ENCODE results near the gene CYFIP1.

- no peak for TF ChIP-seq REST (IDR thresholded peaks at IDR 0.05; ENCODE audit: low read depth)
- no peak for TF ChIP-seq YY1 (IDR thresholded peaks at IDR 0.05; ENCODE audit: low read depth)
- TF ChIP-seq MAX (IDR thresholded peaks at IDR 0.05) = no peak
- TF ChIP-seq EP300 (IDR thresholded peaks at IDR 0.05; ENCODE audit: borderline replicate concordance) = no peak
- TF ChIP-seq TAF1 (IDR thresholded peaks at IDR 0.05; ENCODE audit: low read depth) = no peak
- TF ChIP-seq CEBPB (IDR thresholded peaks at IDR 0.05) = no peak
- TF ChIP-seq NFIC (IDR thresholded peaks at IDR 0.05) = no peak
These were observed 87.1 kb downstream of the CYFIP1 start for GRCh38 chr15:22893081-22893480.
